Vagina (tissue), 2 donors: ENCODE measurements around the gene CLIC3.

Experiments used
- CTCF ChIP-seq, 3 experiments: fragments of 450-650 bp in 2 of 3; fragments of 200-600 bp in 1 of 3; sonication (generic) in 1 of 3; IDR thresholded peaks; one replicate each; pipeline ENCODE4 v1.5.1; 2017 to 2019; ENCODE audit warnings: antibody characterized with exemption in 3 of 3, mild to moderate bottlenecking in 2 of 3, moderate library complexity in 2 of 3
- POLR2A ChIP-seq, 2 donors: fragments of 450-650 bp; IDR thresholded peaks; one replicate each; pipeline ENCODE4 v1.6.1; 2017; ENCODE audit warnings: antibody characterized with exemption in 2 of 2, mild to moderate bottlenecking in 2 of 2, moderate library complexity in 2 of 2
- POLR2AphosphoS5 ChIP-seq, 2 donors: sonication (generic); formaldehyde crosslinking; IDR thresholded peaks; one replicate each; pipeline ENCODE4 v1.9.0; 2017; ENCODE audit warnings: antibody characterized with exemption in 2 of 2, mild to moderate bottlenecking in 2 of 2, low read depth in 1 of 2; ENCODE audit not compliant: insufficient read depth in 1 of 2

GRCh38 chr9:137011156-137011555 is 14.8 kb upstream of the CLIC3 start:
- TF ChIP-seq CTCF (IDR thresholded peaks at IDR 0.05) (no peak), POLR2A (IDR thresholded peaks at IDR 0.05) (no peak), POLR2AphosphoS5 (IDR thresholded peaks at IDR 0.05; ENCODE audit: insufficient read depth in 1 of 2, low read depth in 1 of 2) (no peak)
